GM12874 (cell line): Measurements from ENCODE around the gene HNF1B.

ENCODE experiments used
- CTCF ChIP-seq: IDR thresholded peaks from 2 replicates; pipeline ENCODE4 v1.5.1; 2011; ENCODE audit warnings: low read depth, mild to moderate bottlenecking, control low read depth, low read length, moderate library complexity; ENCODE audit not compliant: insufficient read depth

The HNF1B gene

DNA sequence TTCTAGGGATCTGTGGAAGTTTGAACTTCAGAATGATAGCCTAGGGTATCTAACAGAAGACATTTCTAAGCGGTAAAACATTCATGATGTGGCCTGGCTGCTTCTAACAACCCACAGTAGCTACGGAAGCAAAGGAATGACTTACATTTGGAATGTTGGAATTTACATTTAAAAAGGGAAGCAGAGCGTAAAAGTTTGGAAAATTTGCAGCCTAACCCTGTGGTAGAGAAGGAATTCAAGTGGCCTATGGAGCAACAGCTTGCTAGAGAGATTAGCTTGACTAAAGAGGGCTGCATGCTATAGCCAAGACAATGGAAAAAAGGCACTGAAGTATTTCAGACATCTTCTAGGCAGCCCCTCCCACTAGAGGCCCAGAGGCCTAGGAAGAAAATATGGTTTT lies 50.1 kb downstream of the HNF1B start:
- TF ChIP-seq CTCF = no peak

DNA sequence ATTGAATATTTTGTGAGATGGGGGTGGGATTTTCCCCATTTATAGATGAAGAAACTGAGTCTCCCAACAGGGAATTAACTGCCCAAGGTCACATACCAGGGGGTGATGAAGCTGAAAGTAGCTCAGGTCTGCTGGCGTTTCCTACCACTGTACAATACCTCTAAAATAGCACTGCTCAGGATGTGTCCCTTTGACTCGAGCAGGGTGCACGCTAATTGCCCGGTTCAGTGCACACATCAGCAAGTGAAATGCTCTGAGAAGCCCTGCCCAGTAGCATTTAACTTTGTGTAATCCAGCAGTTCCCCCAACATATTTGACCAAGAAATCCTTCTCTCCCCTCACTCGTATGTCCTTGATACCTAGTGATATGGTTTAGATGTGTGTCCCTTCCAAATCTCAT lies 51.5 kb downstream of the HNF1B start:
- no peak for TF ChIP-seq CTCF

- TF ChIP-seq CTCF = no peak
Observed at GRCh38 chr17:37691807-37692206, 53.1 kb downstream of the HNF1B start.

DNA sequence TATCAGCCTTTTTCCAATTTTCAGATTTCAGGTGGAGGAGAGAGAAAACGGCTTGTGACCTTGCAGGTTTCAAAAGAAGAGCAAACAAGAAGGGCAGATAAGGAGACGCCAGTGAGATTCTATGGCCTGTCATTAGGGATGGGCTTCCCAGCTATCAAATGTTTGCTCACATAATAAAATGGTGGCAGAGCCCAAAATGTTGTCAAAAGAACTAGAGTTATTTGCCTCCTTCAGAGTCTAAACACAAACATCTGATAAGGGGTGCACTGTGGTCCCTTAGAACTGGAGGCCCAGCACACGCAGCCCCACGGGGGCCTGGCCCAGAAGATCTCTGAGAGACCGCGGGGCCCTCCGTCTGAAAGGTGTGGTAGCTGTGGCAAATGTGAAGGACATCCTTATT lies 55.5 kb downstream of the HNF1B start:
- TF ChIP-seq CTCF = no peak

- TF ChIP-seq CTCF = no peak
Observed at GRCh38 chr17:37683454-37683984, 61.3 kb downstream of the HNF1B start.

DNA sequence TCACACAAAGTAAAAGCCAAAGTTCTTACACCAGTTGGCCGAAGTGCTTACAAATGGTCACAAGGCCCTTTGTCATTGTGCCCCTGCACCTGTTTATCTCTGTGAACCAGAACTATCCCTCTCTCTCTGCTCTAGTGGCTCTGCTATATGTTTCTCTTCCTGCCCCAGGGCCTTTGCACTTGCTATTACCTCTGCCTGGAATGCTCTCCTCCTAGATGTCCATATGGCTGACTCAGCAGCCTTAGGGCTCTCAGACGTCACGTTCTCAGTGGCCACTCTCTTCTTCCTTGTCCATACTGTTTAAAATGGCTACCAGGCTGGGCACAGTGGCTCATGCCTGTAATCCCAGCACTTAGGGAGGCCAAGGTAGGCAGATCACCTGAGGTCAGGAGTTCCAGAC lies 62.9 kb downstream of the HNF1B start:
- no peak for TF ChIP-seq CTCF

GRCh38 chr17:37678036-37678435 lies 66.8 kb downstream of the HNF1B start:
- no peak for TF ChIP-seq CTCF

GRCh38 chr17:37677021-37677420 lies 67.8 kb downstream of the HNF1B start:
- no peak for TF ChIP-seq CTCF
